HCT116 (cell line): ENCODE results near the gene WNT5B. TPM values are rescaled to one million over a fixed set of nuclear protein-coding genes. Genes with fewer than 3 reads are reported as not detected.

Experiments
- ATAC-seq: fragments of 200-7000 bp; cut with Tn5 transposase; 2 replicates; pipeline ENCODE4 v1.9.1; 2020; ENCODE audit warnings: mild to moderate bottlenecking, moderate library complexity
- BruUV-seq: library from RNA; stranded (reverse); fragments of 400-500 nt; replicated peaks from 2 replicates; lab custom pipeline; 2021; lab: Mats Ljungman, UMichigan
- CTCF ChIA-PET: fragments of 300-600 bp; sonication (Branson Sonifier 250); formaldehyde crosslinking; loops from one replicate; lab custom pipeline; 2021; ENCODE audit warnings: antibody characterized with exemption; lab: Charles Lee
- POLR2A ChIA-PET: fragments of 300-600, 350-600 bp; sonication (Branson Sonifier 250); formaldehyde crosslinking; loops from one replicate; lab custom pipeline; 2021; ENCODE audit warnings: antibody characterized with exemption; lab: Charles Lee
- RAD21 ChIA-PET, 2 experiments: fragments of 300-600 bp; sonication (Branson Sonifier 250); formaldehyde crosslinking; loops; one replicate each; lab custom pipeline; 2023; ENCODE audit warnings: low total read pairs in 2 of 2; ENCODE audit not compliant: uncharacterized antibody in 2 of 2, unreplicated experiment in 2 of 2, low non-redundant PET in 1 of 2; lab: Charles Lee
- DNase-seq: peaks from one replicate; pipeline ENCODE4 v3.0.0-alpha.2; 2010; ENCODE audit warnings: low read depth, low spot score
- H2AFZ ChIP-seq: fragments of 200-600 bp; shearing (Covaris generic), sonication (generic); 2 replicates; pipeline ENCODE4 v1.6.1; 2017; ENCODE audit warnings: low read depth, mixed run types, mixed read lengths, antibody characterized with exemption, low read length; ENCODE audit not compliant: poor library complexity, severe bottlenecking
- H3K27ac ChIP-seq: 2 replicates; pipeline ENCODE4 v1.5.1; 2012; ENCODE audit warnings: low read depth, low read length
- H3K27me3 ChIP-seq: fragments of 200-600 bp; sonication (generic); 2 replicates; pipeline ENCODE4 v1.6.1; 2016; ENCODE audit warnings: mixed run types, low read length, mixed read lengths; ENCODE audit not compliant: insufficient read depth
- H3K36me3 ChIP-seq, 2 experiments: fragments of 200-500 bp in 1 of 2; fragments of 200-600 bp in 1 of 2; sonication (Bioruptor generic) in 1 of 2; sonication (generic) in 1 of 2; 2 replicates each; pipeline versions ENCODE4 v1.5.1 to v1.6.1; 2014 to 2016; ENCODE audit warnings: low read length in 2 of 2, inconsistent platforms in 1 of 2, mixed read lengths in 1 of 2, mixed run types in 1 of 2; ENCODE audit not compliant: insufficient read depth in 2 of 2, control insufficient read depth in 1 of 2
- H3K4me1 ChIP-seq, 2 experiments: fragments of 200-600 bp in 1 of 2; sonication (generic) in 1 of 2; 2 replicates each; pipeline versions ENCODE4 v1.5.1 to v1.6.1; 2012 to 2017; ENCODE audit warnings: low read length in 2 of 2, inconsistent platforms in 1 of 2, mild to moderate bottlenecking in 1 of 2, mixed read lengths in 1 of 2, mixed run types in 1 of 2, moderate library complexity in 1 of 2; ENCODE audit not compliant: insufficient read depth in 2 of 2, control insufficient read depth in 1 of 2
- H3K4me2 ChIP-seq: fragments of 200-600 bp; sonication (generic); 2 replicates; pipeline ENCODE4 v1.6.1; 2017; ENCODE audit warnings: mixed run types, low read length, mixed read lengths
- H3K4me3 ChIP-seq, 2 experiments: fragments of 200-600 bp in 1 of 2; sonication (generic) in 1 of 2; replicated peaks in 1 of 2; 2 replicates each; pipeline ENCODE4 v1.5.1; 2011 to 2016; ENCODE audit warnings: low read length in 2 of 2, control low read depth in 1 of 2, low read depth in 1 of 2, mild to moderate bottlenecking in 1 of 2, mixed read lengths in 1 of 2, mixed run types in 1 of 2
- H3K79me2 ChIP-seq: fragments of 200-600 bp; sonication (generic); 2 replicates; pipeline ENCODE4 v1.6.1; 2017; ENCODE audit warnings: mild to moderate bottlenecking, mixed run types, low read length, moderate library complexity, mixed read lengths; ENCODE audit not compliant: insufficient read depth
- H3K9ac ChIP-seq: fragments of 200-600 bp; sonication (generic); 2 replicates; pipeline ENCODE4 v1.6.1; 2016; ENCODE audit warnings: low read length, mixed read lengths
- H3K9me2 ChIP-seq: fragments of 200-600 bp; sonication (generic), shearing (Covaris generic); 2 replicates; pipeline ENCODE4 v1.6.1; 2017; ENCODE audit warnings: mixed run types, mild to moderate bottlenecking, moderate library complexity; ENCODE audit not compliant: insufficient read depth
- H3K9me3 ChIP-seq, 2 experiments: fragments of 200-500 bp in 1 of 2; fragments of 200-600 bp in 1 of 2; sonication (Bioruptor generic) in 1 of 2; sonication (generic) in 1 of 2; 2 replicates each; pipeline ENCODE4 v1.6.1; 2014 to 2017; ENCODE audit warnings: low read length in 2 of 2, mixed read lengths in 2 of 2, inconsistent platforms in 1 of 2, low read depth in 1 of 2, mild to moderate bottlenecking in 1 of 2, mixed run types in 1 of 2, moderate library complexity in 1 of 2; ENCODE audit not compliant: control insufficient read depth in 1 of 2, insufficient read depth in 1 of 2
- H4K20me1 ChIP-seq: fragments of 200-600 bp; sonication (generic), shearing (Covaris generic); 2 replicates; pipeline ENCODE4 v1.6.1; 2017; ENCODE audit warnings: mixed run types, mild to moderate bottlenecking, moderate library complexity; ENCODE audit not compliant: insufficient read depth
- ATF3 ChIP-seq: IDR thresholded peaks from 2 replicates; pipeline ENCODE4 v1.6.1; 2012
- CBX3 ChIP-seq: IDR thresholded peaks from 2 replicates; pipeline ENCODE4 v1.6.1; 2012; ENCODE audit warnings: low read depth
- CTCF ChIP-seq, 3 experiments: fragments of 200-600 bp in 1 of 3; sonication (generic) in 1 of 3; IDR thresholded peaks in 2 of 3; conservative IDR thresholded peaks in 1 of 3; 2 replicates each; pipeline ENCODE4 v1.5.1; 2012 to 2017; ENCODE audit warnings: low read depth in 2 of 3, low read length in 2 of 3, antibody characterized with exemption in 1 of 3, borderline replicate concordance in 1 of 3, control low read depth in 1 of 3, mild to moderate bottlenecking in 1 of 3, mixed read lengths in 1 of 3, mixed run types in 1 of 3, moderate library complexity in 1 of 3; ENCODE audit not compliant: insufficient read depth in 1 of 3
- EGR1 ChIP-seq: IDR thresholded peaks from 2 replicates; pipeline ENCODE4 v1.6.1; 2012; ENCODE audit warnings: low read depth
- EZH2 ChIP-seq: fragments of 200-600 bp; sonication (generic); IDR thresholded peaks from 2 replicates; pipeline ENCODE4 v1.6.1; 2017; ENCODE audit warnings: antibody characterized with exemption, mixed run types
- EZH2phosphoT487 ChIP-seq: fragments of 200-600 bp; IDR thresholded peaks from 2 replicates; pipeline ENCODE4 v1.6.1; 2018; ENCODE audit warnings: antibody characterized with exemption, borderline replicate concordance
- FOSL1 ChIP-seq: IDR thresholded peaks from 2 replicates; pipeline ENCODE4 v1.6.1; 2012; ENCODE audit warnings: low read depth
- JUND ChIP-seq: IDR thresholded peaks from 2 replicates; pipeline ENCODE4 v1.6.1; 2012
- POLR2A ChIP-seq: IDR thresholded peaks from 2 replicates; pipeline ENCODE4 v1.7.0; 2011; ENCODE audit warnings: borderline replicate concordance; ENCODE audit not compliant: insufficient read depth, insufficient read length; ENCODE audit errors: extremely low read depth
- POLR2AphosphoS5 ChIP-seq: IDR thresholded peaks from 2 replicates; pipeline ENCODE4 v1.6.1; 2011; ENCODE audit warnings: mild to moderate bottlenecking, low read depth, low read length, moderate library complexity
- SIN3A ChIP-seq: IDR thresholded peaks from 2 replicates; pipeline ENCODE4 v1.6.1; 2012; ENCODE audit warnings: low read depth
- SP1 ChIP-seq: IDR thresholded peaks from 2 replicates; pipeline ENCODE4 v1.6.1; 2012; ENCODE audit warnings: low read depth
- TCF7L2 ChIP-seq: IDR thresholded peaks from 2 replicates; pipeline ENCODE4 v1.7.0; 2011; ENCODE audit warnings: borderline replicate concordance, inconsistent platforms; ENCODE audit not compliant: insufficient read depth, insufficient read length; ENCODE audit errors: extremely low read depth
- ZFX ChIP-seq: fragments of 450-650 bp; IDR thresholded peaks from 2 replicates; pipeline ENCODE4 v1.6.1; 2017
- ZNF274 ChIP-seq: fragments of 200-500 bp; sonication (Bioruptor generic); IDR thresholded peaks from 2 replicates; pipeline ENCODE4 v1.6.1; 2014; ENCODE audit warnings: mild to moderate bottlenecking, low read depth, low read length, inconsistent platforms
- intact Hi-C: fragments of 100-400 bp; cut with micrococcal nuclease; formaldehyde crosslinking; loops from 2 replicates; pipeline ENCODE4 v1.10.0; 2022
- total RNA-seq: library from RNA; stranded (reverse); gene quantifications from one replicate; pipeline ENCODE4 v1.2.1, GENCODE V29; 2021; ENCODE audit not compliant: unreplicated experiment
- TF ChIP-seq, protein P1 (sequence below): IDR thresholded peaks from 2 replicates; pipeline ENCODE4 v1.6.1; 2011; ENCODE audit warnings: mild to moderate bottlenecking, low read length, moderate library complexity; ENCODE audit not compliant: insufficient replicate concordance; ENCODE audit errors: extremely low read depth
- TF ChIP-seq, protein P2 (sequence below): IDR thresholded peaks from 2 replicates; pipeline ENCODE4 v1.6.1; 2012

WNT5B gene
- total RNA-seq, 1 experiment from 2014 or later = 0.52 TPM

DNA sequence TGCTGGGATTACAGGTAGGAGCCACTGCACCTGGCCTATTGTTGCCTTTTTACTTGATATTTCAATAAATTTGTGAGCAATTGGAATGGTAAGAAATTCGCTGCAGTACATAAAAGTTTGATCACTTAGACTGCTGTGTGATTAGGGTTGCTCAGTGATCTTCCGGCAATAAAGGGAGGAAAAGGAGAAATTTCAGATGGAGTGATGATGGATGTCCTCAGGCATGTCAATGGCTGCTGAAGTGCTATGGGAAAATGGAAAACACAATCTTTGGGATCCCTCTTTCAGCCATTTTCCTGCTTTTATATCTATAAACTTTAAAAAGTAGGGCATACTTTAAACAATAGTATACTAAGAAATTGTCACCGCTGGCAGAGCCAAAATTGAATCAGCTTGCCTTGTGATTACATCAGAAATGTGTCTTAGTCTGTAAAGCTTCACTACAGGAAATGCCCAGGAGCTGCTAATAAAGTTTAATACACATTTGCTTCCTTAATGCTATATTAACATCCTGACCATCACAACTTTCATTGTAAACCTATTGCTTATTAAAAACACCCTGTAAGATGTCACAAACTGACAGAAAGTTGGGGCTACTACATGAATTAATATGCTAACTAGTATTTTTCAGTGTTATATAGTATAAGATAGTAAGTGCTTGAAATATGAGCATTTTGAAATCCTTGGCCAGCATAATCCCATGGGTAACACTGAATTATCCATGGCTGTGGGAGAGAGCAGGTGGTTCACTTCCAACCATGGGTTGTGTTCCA lies 20.9 kb upstream of the WNT5B start:
- TF ChIP-seq POLR2AphosphoS5 = no peak
- no peak for TF ChIP-seq ATF3
- TF ChIP-seq POLR2A = no peak
- TF ChIP-seq EZH2phosphoT487 = no peak
- TF ChIP-seq, protein P1, sequence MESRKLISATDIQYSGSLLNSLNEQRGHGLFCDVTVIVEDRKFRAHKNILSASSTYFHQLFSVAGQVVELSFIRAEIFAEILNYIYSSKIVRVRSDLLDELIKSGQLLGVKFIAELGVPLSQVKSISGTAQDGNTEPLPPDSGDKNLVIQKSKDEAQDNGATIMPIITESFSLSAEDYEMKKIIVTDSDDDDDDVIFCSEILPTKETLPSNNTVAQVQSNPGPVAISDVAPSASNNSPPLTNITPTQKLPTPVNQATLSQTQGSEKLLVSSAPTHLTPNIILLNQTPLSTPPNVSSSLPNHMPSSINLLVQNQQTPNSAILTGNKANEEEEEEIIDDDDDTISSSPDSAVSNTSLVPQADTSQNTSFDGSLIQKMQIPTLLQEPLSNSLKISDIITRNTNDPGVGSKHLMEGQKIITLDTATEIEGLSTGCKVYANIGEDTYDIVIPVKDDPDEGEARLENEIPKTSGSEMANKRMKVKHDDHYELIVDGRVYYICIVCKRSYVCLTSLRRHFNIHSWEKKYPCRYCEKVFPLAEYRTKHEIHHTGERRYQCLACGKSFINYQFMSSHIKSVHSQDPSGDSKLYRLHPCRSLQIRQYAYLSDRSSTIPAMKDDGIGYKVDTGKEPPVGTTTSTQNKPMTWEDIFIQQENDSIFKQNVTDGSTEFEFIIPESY = no peak
- no peak for TF ChIP-seq ZNF274
- no peak for TF ChIP-seq EGR1
- no peak for TF ChIP-seq CTCF (IDR thresholded peaks at IDR 0.05 in 2 of 3, conservative IDR thresholded peaks at IDR 0.05 in 1 of 3; ENCODE audit: borderline replicate concordance in 1 of 3, insufficient read depth in 1 of 3, low read depth in 2 of 3, low read length in 2 of 3)
- TF ChIP-seq CBX3 = no peak
- no peak for TF ChIP-seq SIN3A
- no peak for TF ChIP-seq FOSL1
- TF ChIP-seq, protein P2, sequence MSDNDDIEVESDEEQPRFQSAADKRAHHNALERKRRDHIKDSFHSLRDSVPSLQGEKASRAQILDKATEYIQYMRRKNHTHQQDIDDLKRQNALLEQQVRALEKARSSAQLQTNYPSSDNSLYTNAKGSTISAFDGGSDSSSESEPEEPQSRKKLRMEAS = no peak
- TF ChIP-seq SP1 = no peak
- TF ChIP-seq TCF7L2 = no peak
- TF ChIP-seq JUND = no peak
- no peak for TF ChIP-seq EZH2
- TF ChIP-seq ZFX = no peak
- CTCF ChIA-PET = interaction anchor here (1.1 kb wide), 1 partner anchor 25 kb away, joined by 4 read pairs; no protein-coding TSS in a partner anchor
- no peak overlapping the region for H3K4me3 ChIP-seq
- H3K9me3 ChIP-seq = no peaks in the 10 kb centered on the region
- no peak overlapping the region for H3K9ac ChIP-seq
- intact Hi-C loops = no loop called here
- POLR2A ChIA-PET = no interaction called here
- H3K9me2 ChIP-seq = no peaks in the 10 kb centered on the region
- no peaks in the 10 kb centered on the region for H3K27me3 ChIP-seq
- RAD21 ChIA-PET = no interaction called here
- BruUV-seq = no TSS peak
- no peak overlapping the region for H3K27ac ChIP-seq
- no peaks in the 10 kb centered on the region for H4K20me1 ChIP-seq
- DNase-seq (no peak), ATAC-seq (no peak)
- no peak overlapping the region for H3K4me2 ChIP-seq
- H3K4me1 ChIP-seq = peaks cover 8 to 22% of the 10 kb centered on the region in 2 experiments
- no peaks in the 10 kb centered on the region for H3K79me2 ChIP-seq
- no peaks in the 10 kb centered on the region for H3K36me3 ChIP-seq
- H2AFZ ChIP-seq = no peak overlapping the region
